ENCODE measurements around the gene CDK12.

DNA sequence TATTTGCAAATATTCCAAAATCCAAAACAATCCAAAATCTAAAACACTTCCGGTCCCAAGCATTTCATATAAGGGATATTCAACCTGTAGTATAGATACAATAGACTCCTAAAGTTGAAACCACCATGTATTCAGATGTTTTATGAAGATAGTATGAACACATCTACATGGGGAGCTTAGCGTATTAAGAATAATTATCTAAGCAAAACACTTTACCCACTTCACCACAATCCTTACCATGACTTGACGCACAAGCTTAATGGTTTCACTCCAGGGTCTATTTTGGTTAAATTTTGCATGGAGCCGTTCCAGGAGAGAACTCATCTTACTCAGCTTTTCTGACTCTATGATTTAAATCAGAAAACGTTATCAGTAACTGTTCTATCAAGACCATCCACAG is 13.7 kb upstream of the CDK12 start:
- TF ChIP-seq, protein P1, sequence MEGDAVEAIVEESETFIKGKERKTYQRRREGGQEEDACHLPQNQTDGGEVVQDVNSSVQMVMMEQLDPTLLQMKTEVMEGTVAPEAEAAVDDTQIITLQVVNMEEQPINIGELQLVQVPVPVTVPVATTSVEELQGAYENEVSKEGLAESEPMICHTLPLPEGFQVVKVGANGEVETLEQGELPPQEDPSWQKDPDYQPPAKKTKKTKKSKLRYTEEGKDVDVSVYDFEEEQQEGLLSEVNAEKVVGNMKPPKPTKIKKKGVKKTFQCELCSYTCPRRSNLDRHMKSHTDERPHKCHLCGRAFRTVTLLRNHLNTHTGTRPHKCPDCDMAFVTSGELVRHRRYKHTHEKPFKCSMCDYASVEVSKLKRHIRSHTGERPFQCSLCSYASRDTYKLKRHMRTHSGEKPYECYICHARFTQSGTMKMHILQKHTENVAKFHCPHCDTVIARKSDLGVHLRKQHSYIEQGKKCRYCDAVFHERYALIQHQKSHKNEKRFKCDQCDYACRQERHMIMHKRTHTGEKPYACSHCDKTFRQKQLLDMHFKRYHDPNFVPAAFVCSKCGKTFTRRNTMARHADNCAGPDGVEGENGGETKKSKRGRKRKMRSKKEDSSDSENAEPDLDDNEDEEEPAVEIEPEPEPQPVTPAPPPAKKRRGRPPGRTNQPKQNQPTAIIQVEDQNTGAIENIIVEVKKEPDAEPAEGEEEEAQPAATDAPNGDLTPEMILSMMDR (IDR thresholded peaks at IDR 0.05): no peak
- TF ChIP-seq POLR2A (IDR thresholded peaks at IDR 0.05): no peak
- TF ChIP-seq POLR2AphosphoS5 (IDR thresholded peaks at IDR 0.05): no peak

Measured in prostate gland (tissue), 2 donors.